ENCODE data around the gene TBC1D22B. TPM values are rescaled to one million over a fixed set of nuclear protein-coding genes. Genes with fewer than 3 reads are reported as not detected.

Gene TBC1D22B
- total and polyA plus RNA-seq, 9 of the 15 experiments (the other 6 are each of a cell fraction or from before 2014, with no cell fraction given) = 4.8 to 24.2 (median 13.5) TPM

- TF ChIP-seq KDM5B (IDR thresholded peaks at IDR 0.05; ENCODE audit: insufficient replicate concordance, low read depth, low read length) (no peak), CXXC5 (CRISPR knock-in tag; IDR thresholded peaks at IDR 0.05) (peak; percentile 93), NFYB (IDR thresholded peaks at IDR 0.05; ENCODE audit: extremely low read depth, insufficient read length) (no peak), THAP12 (CRISPR knock-in tag; IDR thresholded peaks at IDR 0.05) (no peak), HMG20A (CRISPR knock-in tag; conservative IDR thresholded peaks at IDR 0.05) (peak; percentile 59; the same call in 1 of the 2 replicates), ZNF24 (IDR thresholded peaks at IDR 0.05) (peak; percentile 88), MEF2A (IDR thresholded peaks at IDR 0.05; ENCODE audit: control insufficient read depth, low read depth, low read length) (peak; percentile 80), GTF3C2 (IDR thresholded peaks at IDR 0.05; ENCODE audit: borderline replicate concordance, extremely low read depth, insufficient read length) (no peak), MLLT1 (IDR thresholded peaks at IDR 0.05) (peak in 1 of 2 experiments; percentile 87; a peak in 2 of 4 replicates), ZBTB40 (IDR thresholded peaks at IDR 0.05) (peak; percentile 36; the same call in 1 of the 2 replicates), ZBTB40 (CRISPR knock-in tag; IDR thresholded peaks at IDR 0.05) (no peak)
These were observed 44.6 kb downstream of the TBC1D22B start (continued) for GRCh38 chr6:37302086-37302686.
